ENCODE data around the gene TOMM20.
"Not testable (repeated sequence)": the region's sequence is repeated elsewhere in the genome, so short reads cannot be mapped to it uniquely, and the experiment has no call there.

Gene TOMM20

DNA sequence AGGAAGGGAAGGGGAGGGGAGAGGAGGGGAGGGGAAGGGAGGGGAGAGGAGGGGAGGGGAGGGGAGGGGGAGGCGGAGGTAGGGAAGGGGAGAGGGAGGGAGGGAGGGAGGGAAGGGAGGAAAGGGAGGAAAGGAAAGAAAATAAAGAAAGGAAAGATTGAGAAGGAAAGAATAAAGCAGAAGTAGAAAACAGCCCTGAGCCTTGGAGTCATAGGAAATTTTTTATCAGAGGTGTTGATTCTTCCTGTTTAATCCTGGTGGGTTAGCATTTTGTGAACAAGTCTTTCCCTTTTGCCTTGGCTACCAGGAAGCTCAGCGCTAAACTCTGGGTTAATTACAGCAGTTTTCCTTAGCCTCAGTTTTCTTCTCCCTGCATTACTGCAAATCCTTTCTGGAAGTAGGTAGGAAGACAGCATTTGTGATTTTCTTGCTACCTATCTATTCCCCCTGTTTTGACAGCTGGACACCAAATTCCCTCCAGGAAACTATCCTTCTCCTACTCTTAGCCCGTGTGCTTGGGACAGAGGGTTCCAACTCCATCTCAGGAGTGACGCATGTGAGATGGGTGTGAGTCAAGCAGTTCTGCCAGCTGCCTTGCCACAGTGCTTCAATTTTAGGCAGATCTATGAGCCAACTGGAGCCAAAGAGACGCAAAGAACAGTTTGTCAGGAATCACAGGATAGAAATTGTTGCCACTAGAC lies 26.9 kb downstream of the TOMM20 start:
- TF ChIP-seq ZNF274 (IDR thresholded peaks at IDR 0.05; ENCODE audit: low read depth, low read length), result no peak

DNA sequence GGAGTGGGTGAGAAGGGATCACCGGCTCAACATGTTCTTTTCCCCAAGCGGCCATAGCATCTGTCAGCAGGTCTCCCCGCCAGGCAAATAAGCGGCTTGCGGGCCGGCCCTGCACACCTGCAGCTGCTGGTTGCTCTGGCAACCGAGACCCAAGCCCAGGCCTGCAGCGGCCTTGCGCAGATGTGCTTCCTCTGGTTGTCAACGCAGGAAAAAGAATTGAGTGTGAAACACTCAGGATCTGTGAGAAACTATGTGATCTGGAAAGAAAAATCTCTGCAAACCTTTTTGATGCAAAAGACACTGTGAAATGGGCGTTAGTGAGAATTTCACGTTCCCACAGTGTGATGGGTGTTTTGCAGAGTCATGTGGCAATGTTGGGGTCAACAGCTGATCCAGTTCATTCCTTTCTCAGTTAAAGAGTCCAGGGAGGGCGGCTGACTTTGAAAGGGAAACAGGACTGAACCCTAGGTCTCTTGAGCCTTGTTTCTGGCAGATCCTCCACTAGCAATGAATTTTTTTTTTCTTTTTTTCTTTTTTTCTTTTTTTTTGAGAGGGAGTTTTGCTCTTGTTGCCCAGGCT lies 28.4 kb downstream of the TOMM20 start:
- TF ChIP-seq ZNF274 (IDR thresholded peaks at IDR 0.05; ENCODE audit: low read depth, low read length), result no peak
- no peak overlapping the region for H3K4me3 ChIP-seq (ENCODE audit: low read length)

More for the DNA sequence above, 26.9 kb downstream of the TOMM20 start:
- H3K4me3 ChIP-seq (ENCODE audit: low read length), result no peak overlapping the region

DNA sequence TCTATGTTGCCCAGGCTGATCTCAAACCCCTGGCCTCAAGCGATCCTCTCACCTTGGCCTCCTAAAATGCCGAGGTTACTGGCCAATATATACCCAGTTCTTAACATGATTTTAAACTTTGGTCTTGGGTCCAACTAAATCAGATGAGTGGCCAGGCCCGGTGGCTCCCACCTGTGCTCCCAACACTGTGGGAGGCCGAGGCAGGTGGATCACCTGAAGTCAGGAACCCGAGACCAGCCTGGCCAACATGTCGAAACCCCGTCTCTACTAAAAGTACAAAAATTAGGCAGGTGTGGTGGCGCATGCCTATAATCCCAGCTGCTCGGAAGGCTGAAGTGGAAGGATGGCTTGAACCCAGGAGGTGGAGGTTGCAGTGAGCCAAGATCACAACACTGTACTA lies 29.6 kb downstream of the TOMM20 start:
- no peak overlapping the region for H3K4me3 ChIP-seq (ENCODE audit: low read length)
- TF ChIP-seq ZNF274 (IDR thresholded peaks at IDR 0.05; ENCODE audit: low read depth, low read length), result no peak

DNA sequence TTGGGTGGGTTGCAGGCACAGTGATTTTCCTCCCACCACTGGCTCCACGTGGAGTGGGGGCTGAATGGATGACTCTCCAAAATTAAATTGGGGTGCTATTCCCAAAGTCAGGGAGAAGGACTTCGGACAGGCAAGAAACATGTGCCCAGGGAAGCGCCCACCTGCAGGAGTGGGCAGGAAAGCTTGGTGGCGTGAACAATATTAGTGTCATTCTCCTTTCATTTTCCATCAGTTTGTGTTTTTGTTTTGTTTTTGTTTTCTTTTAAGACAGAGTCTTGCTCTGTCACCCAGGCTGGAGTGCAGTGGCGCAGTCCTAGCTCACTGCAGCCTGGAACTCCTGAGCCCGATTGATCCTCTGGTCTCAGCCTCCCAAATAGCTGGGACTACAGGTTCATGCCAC lies 30.1 kb downstream of the TOMM20 start:
- TF ChIP-seq ZNF274 (IDR thresholded peaks at IDR 0.05; ENCODE audit: low read depth, low read length), result no peak

DNA sequence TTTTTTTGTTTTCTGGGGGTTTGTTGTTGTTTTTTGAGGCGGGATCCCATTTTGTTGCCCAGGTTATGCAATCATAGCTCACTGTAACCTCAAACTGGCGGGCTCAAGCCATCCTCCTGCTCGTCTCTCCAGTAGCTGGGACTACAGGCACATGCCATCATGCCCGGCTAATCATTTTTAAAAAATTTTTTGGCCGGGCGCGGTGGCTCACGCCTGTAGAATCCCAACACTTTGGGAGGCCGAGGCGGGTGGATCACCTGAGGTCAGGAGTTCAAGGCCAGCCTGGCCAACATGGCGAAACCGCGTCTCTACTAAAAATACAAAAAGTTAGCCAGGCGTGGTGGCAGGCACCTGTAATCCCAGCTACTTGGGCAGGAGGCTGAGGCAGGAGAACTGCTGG lies 31.1 kb downstream of the TOMM20 start:
- H3K4me3 ChIP-seq (ENCODE audit: low read length), result not testable (repeated sequence)

More for the DNA sequence above, 30.1 kb downstream of the TOMM20 start:
- no peak overlapping the region for H3K4me3 ChIP-seq (ENCODE audit: low read length)

DNA sequence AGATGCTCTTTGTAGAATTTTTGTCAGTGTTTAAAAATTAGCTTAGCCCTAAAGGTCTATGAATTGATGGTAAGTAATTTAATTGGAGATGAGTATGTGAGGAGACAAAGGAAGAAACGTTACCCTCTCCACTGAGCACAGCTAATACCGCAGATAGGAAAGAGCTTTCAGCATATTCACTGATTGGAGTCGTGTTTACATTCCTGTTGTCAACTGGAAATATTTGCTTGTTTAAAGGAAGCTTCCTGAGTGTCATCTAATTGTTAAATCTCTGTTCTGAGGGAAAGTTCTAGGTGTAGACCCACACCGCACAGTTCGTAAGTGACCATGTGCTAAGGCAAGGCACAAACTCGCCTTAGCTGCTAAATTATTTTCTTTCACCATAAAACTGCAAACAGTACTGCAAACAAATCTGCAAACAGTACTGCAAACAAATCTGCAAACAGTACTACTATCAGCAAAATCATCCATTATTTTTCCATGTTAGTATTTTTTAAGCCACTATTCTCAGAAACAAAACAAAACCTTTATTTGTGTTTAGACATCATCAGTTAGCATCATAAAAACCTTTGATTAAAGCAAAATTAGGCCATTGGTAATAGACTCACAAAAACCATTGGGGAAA lies 32.6 kb downstream of the TOMM20 start:
- H3K4me3 ChIP-seq (ENCODE audit: low read length), result no peak overlapping the region
- TF ChIP-seq ZNF274 (IDR thresholded peaks at IDR 0.05; ENCODE audit: low read depth, low read length), result no peak

DNA sequence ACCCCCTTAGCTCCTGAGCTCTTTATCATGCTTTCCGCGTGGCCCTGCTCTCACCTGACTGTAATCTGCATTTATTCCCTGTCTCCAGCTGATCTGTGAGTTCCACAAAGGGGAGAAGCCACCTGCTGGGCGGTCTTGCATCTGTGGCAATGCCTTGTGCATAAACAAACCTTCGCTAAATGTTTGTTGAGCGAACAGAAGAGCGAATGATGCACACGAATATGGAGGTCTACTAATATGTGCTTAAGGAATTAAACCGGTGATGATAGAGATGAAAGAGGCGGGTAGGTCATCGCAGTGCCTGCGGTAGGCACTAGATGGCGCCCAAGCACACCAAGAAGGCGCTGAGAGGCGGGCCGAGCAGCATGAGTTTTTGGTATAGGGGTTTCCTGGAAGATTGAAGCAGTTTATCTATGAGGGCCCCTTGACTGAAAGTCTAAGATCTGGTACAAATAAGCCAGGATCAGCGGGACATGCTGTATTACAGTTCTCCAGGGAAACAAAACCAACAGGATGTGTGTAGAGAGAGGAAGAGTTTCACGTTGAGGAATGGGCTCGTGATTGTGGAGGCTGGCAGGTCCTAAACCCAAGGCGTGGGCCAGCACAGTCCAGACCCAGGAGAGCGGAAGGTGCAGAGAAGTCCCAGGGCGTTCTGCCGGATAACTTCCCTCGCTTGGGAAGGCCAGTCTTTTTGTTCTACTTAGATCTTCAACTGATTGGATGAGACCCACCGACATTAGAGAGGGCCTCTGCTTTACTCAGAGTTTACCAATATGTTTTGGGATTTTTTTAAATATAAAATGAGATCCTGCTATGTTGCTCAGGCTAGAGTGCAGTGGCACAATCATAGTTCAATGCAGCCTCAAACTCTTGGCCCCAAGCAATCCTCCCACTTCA lies 34.7 kb downstream of the TOMM20 start:
- TF ChIP-seq ZNF274 (IDR thresholded peaks at IDR 0.05; ENCODE audit: low read depth, low read length), result no peak
- no peak overlapping the region for H3K4me3 ChIP-seq (ENCODE audit: low read length)

DNA sequence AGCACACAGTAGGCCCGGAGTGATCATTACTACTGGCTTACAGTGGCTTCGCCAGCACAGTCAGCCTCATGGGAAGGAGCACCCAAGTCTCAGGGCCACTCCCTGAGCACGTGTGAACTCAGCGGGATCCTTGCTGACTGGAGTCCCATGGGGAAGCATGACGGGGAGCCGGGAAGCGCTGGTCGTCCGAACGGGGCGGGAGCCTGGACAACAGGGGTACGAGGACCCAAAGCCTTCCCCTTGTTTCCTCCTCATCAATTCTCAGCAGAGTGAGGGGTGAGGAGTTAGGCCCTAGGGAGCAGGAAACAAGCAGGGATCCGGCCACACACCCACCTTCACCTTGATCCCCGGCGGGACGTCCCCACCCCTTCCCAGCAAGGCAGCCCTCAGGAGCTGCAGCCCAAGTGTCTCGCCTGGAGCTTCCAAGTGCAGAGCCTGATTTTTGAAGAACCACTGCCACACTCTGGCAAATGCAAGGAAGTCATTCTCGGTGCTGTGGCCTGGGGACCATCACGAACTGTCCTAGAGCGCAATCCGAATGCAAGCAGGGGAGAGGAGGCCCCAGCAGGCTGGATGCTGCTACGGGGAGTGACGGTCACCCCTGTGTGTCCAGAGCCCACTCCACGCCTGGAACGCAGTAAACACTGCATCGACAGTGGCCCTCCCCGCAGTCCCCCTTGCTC lies 35.5 kb downstream of the TOMM20 start:
- TF ChIP-seq ZNF274 (IDR thresholded peaks at IDR 0.05; ENCODE audit: low read depth, low read length), result no peak
- no peak overlapping the region for H3K4me3 ChIP-seq (ENCODE audit: low read length)

DNA sequence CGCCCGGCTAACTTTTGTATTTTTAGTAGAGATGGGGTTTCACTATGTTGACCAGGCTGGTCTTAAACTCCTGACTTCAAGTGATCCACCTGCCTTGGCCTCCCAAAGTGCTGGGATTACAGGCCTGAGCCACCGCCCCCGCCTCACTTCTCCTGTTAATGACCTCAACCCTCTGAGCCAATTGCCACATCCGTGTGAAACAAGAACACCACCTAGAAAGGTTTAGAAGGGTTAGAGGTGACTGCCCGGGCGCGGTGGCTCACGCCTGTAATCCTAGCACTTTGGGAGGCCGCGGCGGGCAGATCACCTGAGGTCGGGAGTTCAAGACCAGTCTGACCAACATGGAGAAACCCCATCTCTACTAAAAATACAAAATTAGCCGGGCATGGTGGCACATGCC lies 36.2 kb downstream of the TOMM20 start:
- H3K4me3 ChIP-seq (ENCODE audit: low read length), result not testable (repeated sequence)

DNA sequence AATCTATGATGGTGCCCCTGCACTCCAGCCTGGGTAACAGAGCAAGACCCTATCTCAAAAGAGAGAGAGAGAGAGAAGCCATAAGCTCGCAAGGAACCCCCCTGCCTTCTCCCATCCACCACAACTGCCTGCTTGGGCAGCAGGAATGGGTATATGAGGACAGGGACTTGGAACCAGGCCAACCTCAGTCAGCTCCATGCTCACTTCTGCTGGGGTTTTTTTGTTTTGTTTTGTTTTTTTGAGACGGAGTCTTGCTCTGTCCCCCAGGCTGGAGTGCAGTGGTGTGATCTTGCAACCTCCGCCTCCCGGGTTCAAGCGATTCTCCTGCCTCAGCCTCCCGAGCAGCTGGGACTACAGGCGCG lies 36.6 kb downstream of the TOMM20 start:
- H3K4me3 ChIP-seq (ENCODE audit: low read length), result not testable (repeated sequence)

DNA sequence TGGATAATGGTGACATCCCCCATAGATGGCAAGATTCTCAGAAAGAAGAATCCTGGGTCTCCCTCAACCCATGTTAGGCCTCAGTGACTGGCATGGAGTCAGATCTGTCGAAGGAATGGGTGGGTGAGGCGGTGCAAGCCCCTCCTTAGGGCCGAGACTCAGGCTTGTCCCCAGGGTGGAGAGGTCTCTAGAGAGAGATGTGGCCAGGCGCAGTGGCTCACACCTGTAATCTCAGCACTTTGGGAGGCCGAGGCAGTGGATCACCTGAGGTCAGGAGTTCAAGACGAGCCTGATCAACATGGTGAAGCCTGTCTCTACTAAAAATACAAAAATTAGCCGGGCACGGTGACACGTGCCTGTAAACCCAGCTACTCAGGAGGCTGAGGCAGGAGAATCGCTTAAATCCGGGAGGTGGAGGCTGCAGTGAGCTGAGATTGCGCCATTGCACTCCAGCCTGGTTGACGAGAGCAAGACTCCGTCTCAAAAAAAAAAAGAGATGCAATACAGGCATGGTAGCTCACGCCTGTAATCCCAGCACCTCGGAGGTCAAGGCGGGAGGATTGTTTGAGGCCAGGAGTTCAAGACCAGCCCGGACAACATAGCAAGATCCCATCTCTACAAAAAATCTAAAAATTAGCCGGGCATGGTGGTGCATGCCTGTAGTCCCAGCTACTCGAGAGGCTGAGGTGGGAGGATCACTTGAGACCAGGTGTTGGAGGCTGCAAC lies 37.2 kb downstream of the TOMM20 start:
- H3K4me3 ChIP-seq (ENCODE audit: low read length), result not testable (repeated sequence)

DNA sequence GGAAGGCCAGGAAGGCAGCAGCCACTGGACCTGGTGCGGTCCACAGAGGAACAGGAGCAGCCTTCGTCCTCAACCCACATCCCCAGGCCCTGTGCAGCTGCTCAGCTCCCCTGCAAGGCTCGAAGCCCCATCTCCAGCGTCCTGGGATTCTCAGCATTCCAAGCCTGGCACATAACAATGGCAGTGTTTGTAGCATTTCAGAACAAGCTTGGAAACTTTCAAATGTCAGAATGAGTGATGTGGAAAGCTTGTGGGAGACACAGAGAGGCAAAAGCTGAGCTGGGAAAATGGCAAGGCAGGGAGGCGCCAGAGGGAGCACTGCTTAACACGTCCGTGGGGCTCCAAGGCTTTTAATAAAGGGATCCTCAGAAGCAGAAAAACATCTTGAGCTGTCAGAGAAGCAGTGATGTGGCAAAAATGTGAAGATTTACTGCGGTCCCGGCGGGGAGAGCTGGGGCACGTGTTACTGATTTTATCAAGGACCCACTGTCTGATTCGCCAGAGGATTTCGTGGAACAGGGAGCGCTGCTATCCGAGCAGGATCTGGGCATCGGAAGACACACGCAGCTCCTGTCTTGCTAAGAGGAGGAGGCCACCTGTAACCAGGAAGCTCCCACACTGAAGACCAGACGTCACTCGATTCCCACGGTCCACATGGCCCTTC lies 38.1 kb downstream of the TOMM20 start:
- no peak overlapping the region for H3K4me3 ChIP-seq (ENCODE audit: low read length)
- no peak for TF ChIP-seq ZNF274 (IDR thresholded peaks at IDR 0.05; ENCODE audit: low read depth, low read length)

DNA sequence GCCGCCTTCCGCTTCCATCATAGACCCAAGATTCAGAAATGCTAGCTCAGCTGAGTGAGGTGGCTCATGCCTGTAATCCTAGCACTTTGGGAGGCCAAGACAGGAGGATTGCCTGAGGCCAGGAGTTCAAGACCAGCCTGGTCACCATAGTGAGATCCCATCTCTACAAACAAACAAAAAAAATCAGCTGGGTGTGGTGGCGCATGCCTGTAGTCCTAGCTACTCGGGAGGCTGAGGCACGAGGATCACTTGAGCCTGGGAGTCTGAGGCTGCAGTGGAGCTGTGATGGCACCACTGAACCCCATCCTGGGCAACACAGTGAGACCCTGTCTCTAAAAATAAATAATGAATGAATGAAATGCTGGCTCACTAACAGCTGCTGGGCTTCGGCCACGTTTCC lies 39.7 kb downstream of the TOMM20 start:
- TF ChIP-seq ZNF274 (IDR thresholded peaks at IDR 0.05; ENCODE audit: low read depth, low read length), result no peak
- no peak overlapping the region for H3K4me3 ChIP-seq (ENCODE audit: low read length)

Measured in GM08714 (cell line).